NT2/D1 (cell line): ENCODE measurements around the gene REPS2.

Source experiments
- SUZ12 ChIP-seq: IDR thresholded peaks from 2 replicates; pipeline ENCODE4 v1.6.1; 2011; ENCODE audit not compliant: insufficient read length, insufficient read depth; ENCODE audit errors: extremely low read depth
- YY1 ChIP-seq: IDR thresholded peaks from 2 replicates; pipeline ENCODE4 v1.6.1; 2011; ENCODE audit not compliant: insufficient read length, insufficient read depth

- TF ChIP-seq YY1 (no peak), SUZ12 (no peak)
These were observed 107.0 kb downstream of the REPS2 start for GRCh38 chrX:17053502-17053901.
